Right lobe of liver (tissue), 4 donors: ENCODE measurements around the gene PROSER2.

ENCODE experiments used
- CTCF ChIP-seq, 4 donors: fragments of 200-600 bp in 3 of 4; fragments of 450-650 bp in 1 of 4; IDR thresholded peaks; one replicate each; pipeline versions ENCODE4 v1.5.1 to v1.8.0; 2016 to 2022; ENCODE audit warnings: antibody characterized with exemption in 4 of 4, mild to moderate bottlenecking in 2 of 4
- POLR2A ChIP-seq: fragments of 450-650 bp; IDR thresholded peaks from one replicate; pipeline ENCODE4 v1.6.1; 2017; ENCODE audit warnings: antibody characterized with exemption, mild to moderate bottlenecking
- donor health status: DM: no; HTN: no; CAD: no.
- donor health status: DM: no; HTN: no; CAD: no.
- donor health status: DM: no; HTN: yes; CAD: no.

DNA sequence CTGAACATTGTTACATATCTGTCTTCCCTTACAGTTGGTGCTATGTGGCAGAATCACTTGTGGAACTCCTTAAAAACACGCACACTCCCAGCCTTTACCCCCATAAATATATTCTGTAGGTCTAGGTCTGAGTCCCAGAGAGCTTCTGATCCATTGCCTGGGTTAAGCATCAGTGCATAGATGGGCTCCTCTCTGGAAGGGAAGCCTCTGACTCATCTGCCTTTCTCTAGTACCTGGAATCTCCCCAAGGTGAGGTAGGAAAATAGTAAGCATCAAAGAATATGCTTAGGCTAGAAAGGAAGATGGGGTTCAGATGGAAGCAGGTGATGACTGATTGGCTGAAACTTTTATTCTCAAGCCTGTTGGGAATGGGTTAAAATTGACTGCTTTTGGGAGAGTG, 26.1 kb downstream of the PROSER2 start:
- TF ChIP-seq CTCF (IDR thresholded peaks at IDR 0.05): no peak
- no peak for TF ChIP-seq POLR2A
